ENCODE measurements around the gene SLC2A5.

SLC2A5 gene

GRCh38 chr1:9088807-9089206 lies 19.4 kb upstream of the SLC2A5 start:
- no peak for DNase-seq

- DNase-seq, result no peak
These were observed 18.1 kb upstream of the SLC2A5 start for GRCh38 chr1:9087411-9088125.

GRCh38 chr1:9086796-9087195 lies 17.4 kb upstream of the SLC2A5 start:
- no peak for DNase-seq

GRCh38 chr1:9086045-9086444 lies 16.6 kb upstream of the SLC2A5 start:
- no peak for DNase-seq

- DNase-seq, result no peak
These were observed 16.0 kb upstream of the SLC2A5 start for GRCh38 chr1:9085306-9085940.

GRCh38 chr1:9084906-9085305 lies 15.5 kb upstream of the SLC2A5 start:
- no peak for DNase-seq

- DNase-seq, result no peak
These were observed 12.0 kb upstream of the SLC2A5 start for GRCh38 chr1:9081473-9081872.

GRCh38 chr1:9080705-9081291 lies 11.4 kb upstream of the SLC2A5 start:
- no peak for DNase-seq

GRCh38 chr1:9079988-9080704 lies 10.7 kb upstream of the SLC2A5 start:
- no peak for DNase-seq

GRCh38 chr1:9078752-9079500 lies 9.5 kb upstream of the SLC2A5 start:
- no peak for DNase-seq

GRCh38 chr1:9078015-9078751 lies 8.7 kb upstream of the SLC2A5 start:
- DNase-seq, result no peak

GRCh38 chr1:9075022-9075421 lies 5.6 kb upstream of the SLC2A5 start:
- DNase-seq, result peak; percentile 6

GRCh38 chr1:9073143-9073542 lies 3.7 kb upstream of the SLC2A5 start:
- no peak for DNase-seq

GRCh38 chr1:9071554-9072235 lies 2.3 kb upstream of the SLC2A5 start:
- no peak for DNase-seq

- DNase-seq, result no peak
These were observed 1.1 kb upstream of the SLC2A5 start for GRCh38 chr1:9070486-9070885.

GRCh38 chr1:9068981-9069325 lies 482 bp downstream of the SLC2A5 start:
- DNase-seq, result no peak

GRCh38 chr1:9066945-9067807 lies 2.3 kb downstream of the SLC2A5 start:
- no peak for DNase-seq

GRCh38 chr1:9065213-9065751 lies 4.2 kb downstream of the SLC2A5 start:
- DNase-seq, result no peak

- DNase-seq, result no peak
These were observed 6.6 kb downstream of the SLC2A5 start for GRCh38 chr1:9062846-9063245.

GRCh38 chr1:9062021-9062471 lies 7.4 kb downstream of the SLC2A5 start:
- no peak for DNase-seq

Data from NCI-H1105 treated with DMSO at 0.1 percent for 48 hours (cell line).